Activated CD4-positive, alpha-beta T cell treated with anti-CD3 and anti-CD28 coated beads, Interleukin-2, amount 50 U/mL, for 16 hours (primary cell): ENCODE data around the gene TMPRSS13.

Experiments
- DNase-seq: peaks from one replicate; pipeline ENCODE4 v3.0.0-alpha.2; 2020

The TMPRSS13 gene

GRCh38 chr11:117884994-117885393 is 44.2 kb downstream of the TMPRSS13 start:
- no peak for DNase-seq

GRCh38 chr11:117883063-117883462 is 46.1 kb downstream of the TMPRSS13 start:
- DNase-seq, result no peak

DNA sequence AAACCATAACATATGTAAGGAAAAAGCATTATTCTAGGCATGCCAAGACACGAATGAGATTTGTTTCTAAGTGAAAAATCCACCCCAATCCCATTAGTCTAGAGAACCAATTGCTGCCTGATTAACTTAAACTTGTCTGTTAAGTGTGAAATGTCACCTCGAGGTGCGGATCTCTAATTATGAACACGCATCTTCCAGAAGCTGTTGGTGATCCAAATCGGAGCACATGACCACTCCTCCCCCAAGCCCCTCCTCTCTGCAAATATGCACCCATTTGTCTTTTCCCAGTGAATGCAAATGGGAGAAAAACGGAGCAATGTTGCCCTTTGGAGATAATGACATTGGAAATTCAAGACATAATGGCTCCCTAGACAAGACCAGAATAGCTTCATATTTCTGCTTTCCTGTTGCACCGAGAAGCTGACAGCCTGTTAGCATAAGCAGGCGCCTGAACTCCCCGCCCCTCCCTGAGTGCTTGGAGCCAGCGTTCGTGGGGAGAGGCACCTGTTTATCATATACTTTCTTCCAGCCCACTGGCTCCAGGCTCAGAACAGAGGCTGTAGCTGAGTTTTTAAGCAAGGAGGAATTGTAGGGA is 46.8 kb downstream of the TMPRSS13 start:
- no peak for DNase-seq

- DNase-seq, result no peak
These were observed 48.0 kb downstream of the TMPRSS13 start for GRCh38 chr11:117881217-117881616.

DNA sequence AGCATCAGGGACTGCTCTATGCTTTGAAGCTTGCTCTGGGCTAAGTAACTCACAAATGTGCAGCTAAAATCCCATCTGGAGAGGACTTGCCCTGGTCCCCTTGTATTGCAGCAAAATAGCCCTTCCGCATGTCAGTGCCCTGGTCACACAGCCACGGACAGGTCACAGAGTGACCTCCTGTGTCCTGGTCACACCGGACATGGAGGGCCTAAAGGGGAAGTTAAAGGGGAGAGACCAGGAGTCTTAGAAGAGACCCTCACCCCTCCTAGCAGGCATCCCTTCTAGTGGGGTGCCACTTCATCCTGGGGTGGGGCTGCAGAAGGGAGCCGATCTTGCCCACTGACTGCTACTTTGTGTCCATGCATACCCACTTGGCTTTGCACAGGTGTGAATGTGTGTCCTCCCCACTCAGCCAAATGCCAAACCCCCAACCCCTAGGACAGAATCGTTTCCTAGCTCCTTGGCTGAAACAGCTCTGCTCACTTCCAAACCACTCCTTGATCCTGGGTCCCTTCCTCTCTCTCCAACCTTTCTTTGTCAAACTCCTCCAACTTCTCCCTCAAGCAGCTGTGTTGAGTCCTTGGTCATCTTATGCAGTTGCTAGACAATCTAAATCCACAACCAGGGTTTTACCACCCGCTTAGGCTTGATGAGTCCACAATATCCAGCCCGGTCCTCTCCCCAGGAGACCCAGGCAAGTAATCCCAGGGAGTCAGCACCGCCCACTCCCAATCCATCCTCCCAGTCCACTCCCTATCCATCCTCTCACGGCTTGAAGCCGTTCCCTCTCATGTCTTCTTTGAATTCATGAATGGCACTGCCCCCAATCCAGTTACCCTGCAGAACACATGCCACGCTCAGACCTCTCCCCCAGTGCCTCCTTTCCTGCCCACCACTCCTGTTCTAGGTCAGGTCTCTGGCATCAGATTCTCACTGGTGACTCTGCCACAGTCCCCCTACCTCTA is 49.4 kb downstream of the TMPRSS13 start:
- no peak for DNase-seq

DNA sequence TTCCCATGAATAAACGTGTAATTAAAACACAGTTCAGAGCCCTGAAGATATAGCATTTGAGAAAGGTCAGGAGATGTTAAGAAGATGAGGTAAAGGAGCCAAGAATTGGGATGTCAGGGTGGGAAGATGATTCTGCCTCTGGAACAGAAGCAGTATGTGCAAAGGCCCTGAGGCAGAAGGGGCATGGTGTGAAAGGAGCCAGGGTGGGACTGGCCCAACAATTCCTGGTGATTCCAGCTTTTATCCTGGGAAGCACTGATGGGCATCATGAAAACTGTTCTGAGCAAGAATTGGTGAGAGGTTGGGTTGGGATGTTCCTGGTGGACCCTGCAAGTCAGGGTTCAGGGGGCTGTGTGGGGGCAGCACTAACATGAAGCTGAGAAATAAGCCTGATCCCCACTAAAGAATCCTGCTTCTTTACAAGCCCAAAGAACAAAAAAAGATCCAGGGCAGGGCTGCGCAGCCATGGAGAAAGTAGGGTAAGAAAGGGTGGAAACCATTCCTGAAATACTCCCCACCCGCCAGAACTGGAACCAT is 50.2 kb downstream of the TMPRSS13 start:
- no peak for DNase-seq

GRCh38 chr11:117878314-117878938 is 50.8 kb downstream of the TMPRSS13 start:
- no peak for DNase-seq

DNA sequence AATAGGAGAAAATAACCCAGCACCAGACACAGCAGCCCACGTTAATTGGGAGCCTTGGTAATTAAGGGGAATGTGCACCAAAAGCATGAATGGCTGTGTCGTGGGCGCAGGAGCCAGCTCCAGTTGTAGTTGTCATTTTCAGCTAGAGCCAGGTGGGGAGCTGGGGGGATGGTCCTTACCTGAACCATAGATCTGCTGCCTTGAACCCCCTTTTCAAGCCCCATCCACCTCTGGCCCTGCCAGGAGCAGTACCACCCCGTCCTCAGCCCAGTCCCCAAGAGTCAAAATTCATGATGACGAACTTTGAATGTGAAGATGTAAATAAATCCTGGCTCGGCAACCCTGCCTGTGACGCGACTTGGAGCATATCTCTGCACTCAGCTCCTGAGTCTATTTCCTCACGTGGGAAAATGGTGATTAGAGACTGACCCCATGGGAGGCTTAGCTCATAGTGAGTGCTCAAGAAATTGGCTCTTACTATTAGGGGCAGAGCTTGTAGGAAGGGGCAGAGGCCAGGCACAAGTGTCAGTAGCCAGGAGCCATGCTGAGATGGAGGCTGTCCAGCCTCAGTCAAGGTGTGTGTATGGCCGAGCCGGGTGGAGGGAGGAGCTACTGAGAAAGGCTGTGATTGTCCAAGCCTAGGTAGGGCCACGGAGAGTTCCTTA is 52.0 kb downstream of the TMPRSS13 start:
- DNase-seq, result no peak

DNA sequence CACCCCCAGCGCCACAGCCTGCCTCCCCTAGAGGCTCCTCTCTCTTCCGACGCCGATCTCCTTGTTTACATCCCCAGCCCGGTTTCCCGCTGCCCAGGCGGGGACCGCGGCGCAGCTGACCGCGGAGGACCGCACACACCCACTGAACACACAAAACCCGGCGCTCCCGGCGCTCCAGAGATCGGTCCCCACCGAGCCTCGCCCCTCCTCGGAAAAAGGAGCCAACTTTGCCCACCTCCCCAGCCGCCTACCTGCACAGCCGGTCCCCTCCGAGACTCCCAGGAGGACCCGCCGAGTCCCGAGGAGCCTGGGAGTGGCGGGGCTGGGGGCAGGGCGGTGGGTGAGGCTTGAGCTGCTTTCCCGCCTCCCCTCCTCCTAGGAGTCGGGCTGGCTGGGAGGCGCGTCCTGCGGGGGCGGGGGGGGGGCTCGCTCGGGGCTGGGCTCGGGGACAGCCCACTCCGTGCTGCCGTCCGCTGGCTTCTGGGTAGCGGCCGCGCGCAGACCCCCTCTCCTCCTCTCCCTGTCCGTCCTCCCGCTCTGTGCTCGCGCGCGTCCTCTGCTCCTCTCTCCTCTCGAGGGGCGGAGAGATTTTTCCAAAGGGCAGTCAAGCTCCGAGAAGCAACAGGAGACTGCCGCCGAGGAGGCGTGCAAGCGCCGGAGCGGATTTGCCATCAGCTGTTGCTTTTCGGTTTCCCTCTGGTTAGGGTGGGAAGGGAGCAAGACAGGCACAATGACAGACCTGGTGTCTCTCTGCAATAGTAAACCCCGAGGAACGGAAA is 52.7 kb downstream of the TMPRSS13 start, which contains the start of gene FXYD6:
Gene FXYD6, minus strand, starts transcription at position 318 of the 779 bp plus-strand sequence. CDS start 33,882 bp downstream, outside the sequence.
- DNase-seq, result no peak

DNA sequence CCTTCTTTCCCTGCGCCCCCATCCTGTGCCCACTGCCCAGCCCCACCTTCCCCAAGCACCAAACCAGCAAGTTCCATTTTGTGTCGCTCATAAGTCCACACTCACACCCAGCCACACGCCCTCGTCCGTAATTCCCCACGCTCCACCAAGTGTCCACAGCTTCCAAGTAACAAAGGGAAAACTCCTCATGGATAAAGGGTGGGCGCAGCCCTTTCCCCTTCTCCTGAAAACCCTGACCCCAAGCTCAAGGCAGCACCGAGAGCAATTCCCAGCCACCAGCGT is 53.2 kb downstream of the TMPRSS13 start:
- DNase-seq, result no peak

DNA sequence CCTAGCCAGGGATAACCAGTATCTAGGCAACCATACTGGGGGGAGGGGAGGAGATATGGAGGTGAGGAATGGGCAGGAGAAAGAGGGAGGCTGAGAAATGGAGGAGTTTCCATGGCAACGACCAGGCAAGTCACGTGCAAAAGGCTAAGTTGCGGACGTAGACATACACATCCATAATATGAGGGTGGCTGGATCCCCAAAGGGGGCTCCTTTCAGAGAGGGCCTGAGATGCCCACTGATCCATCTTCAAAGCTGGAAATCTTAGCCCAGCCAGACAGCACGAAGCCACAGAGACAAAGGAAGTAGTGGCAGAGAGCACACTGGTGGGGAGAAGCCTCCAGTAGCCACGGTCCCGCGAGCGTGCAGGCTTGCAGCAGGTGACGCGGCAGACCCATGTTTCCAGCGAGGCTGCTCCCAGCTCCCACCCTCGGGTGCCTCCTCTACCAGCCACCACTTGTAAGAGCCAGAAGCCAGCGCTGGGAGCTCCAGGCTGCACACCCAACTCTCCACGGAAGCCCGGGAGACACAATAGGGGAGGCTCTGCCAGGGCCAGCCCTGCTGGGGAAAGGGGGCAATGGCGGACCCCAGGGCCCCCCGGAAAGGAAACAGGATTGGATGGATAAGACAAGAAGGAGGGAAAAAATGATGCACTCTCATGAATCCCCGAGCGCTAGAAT is 53.7 kb downstream of the TMPRSS13 start:
- no peak for DNase-seq

- no peak for DNase-seq
These were observed 54.3 kb downstream of the TMPRSS13 start for GRCh38 chr11:117874910-117875381.

GRCh38 chr11:117874253-117874909 is 54.8 kb downstream of the TMPRSS13 start:
- DNase-seq, result no peak

- DNase-seq, result no peak
These were observed 55.4 kb downstream of the TMPRSS13 start for GRCh38 chr11:117873828-117874125.

DNA sequence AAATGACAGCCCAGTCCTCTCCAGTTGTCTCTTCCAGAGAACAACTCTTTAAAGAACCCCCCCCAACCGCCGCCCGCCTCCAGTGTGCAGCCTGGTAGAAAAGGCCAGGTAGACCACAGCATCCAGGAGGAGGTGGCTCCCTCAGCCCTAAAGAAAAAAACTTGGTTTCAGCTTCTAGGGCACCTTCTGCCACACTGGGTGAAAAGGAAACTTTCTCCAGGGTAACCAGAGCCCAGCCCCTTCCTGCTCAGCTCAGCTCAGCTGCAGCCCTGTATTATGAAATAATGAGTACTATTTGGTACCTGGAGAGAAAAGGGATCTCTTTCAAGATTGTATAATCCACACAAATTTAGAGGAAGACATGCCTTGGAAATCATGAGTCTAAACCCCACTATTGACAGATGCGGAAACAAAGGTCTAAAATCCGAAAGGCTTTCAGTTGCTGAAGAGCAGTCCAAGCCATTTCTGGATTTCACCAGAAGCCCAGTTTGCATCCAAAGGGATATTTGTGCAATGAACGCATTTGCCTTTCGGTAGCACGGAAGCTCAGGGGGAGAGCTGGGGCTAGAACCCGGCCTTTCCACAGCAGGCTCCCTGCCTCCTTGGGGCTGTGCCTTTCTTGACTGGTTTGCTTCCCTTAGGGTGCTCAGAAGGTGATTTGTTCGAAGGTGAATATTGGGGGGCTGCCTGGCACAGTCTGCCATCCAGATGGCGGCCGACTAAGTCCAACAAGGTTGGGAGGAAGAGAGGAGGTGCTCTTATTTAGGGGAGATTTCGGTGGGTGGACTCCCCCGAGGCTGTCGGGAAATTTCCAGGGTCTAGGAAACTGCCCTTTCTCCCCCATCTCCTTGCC is 56.0 kb downstream of the TMPRSS13 start:
- DNase-seq, result no peak

DNA sequence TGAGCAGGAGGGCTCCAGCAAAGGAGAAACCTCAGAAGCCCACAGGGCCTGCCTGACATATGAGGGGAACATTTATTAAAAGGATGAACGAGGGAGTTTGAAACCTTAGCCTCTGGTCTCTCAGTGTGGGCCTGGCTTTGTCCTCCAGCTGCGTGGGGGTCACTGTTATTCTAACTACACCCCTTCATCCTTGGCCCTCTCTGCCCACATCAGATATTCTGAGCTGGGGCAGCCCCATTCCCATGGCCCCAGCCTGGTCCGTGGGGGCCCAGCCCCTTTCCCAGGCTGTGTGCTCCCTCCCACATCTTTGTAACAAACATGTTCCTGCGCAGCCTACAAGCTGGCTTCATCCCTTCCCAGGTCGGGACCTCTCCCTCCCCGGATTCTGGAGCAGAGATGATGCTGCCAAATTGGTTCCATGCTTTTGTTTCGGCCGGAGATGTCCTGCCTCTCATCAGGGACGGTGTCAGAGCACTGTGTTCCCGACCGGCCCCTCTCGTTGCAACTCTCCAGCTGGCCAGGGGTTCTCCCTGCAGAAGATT is 56.7 kb downstream of the TMPRSS13 start:
- no peak for DNase-seq

GRCh38 chr11:117871784-117872183 is 57.4 kb downstream of the TMPRSS13 start:
- no peak for DNase-seq

DNA sequence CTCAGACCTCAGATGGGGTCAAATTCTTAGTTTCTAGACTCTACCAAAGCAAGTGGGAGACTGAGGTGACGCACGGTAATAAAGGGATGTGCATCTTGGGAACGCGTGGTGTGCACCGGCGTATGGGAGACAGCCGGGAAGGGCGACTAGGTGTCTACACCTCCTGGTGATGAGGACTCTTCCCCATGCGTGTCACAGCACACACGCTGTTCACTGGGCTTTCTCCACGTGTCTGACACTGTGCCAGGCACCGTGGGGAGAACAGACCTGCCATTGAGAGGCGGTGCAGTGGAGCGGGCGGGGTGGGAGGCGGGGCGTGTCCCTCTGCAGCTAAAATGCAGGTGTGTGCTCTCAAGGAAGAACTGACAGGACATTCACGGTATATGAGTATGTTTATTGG is 58.0 kb downstream of the TMPRSS13 start:
- DNase-seq, result no peak

GRCh38 chr11:117870103-117870952 is 58.9 kb downstream of the TMPRSS13 start:
- no peak for DNase-seq
